Activated CD4-positive, alpha-beta T cell treated with anti-CD3 and anti-CD28 coated beads for 1 hour (primary cell): ENCODE results near the gene NSUN2.

Experiments used
- DNase-seq: peaks from one replicate; pipeline ENCODE4 v3.0.0-alpha.2; 2020

NSUN2 gene

DNA sequence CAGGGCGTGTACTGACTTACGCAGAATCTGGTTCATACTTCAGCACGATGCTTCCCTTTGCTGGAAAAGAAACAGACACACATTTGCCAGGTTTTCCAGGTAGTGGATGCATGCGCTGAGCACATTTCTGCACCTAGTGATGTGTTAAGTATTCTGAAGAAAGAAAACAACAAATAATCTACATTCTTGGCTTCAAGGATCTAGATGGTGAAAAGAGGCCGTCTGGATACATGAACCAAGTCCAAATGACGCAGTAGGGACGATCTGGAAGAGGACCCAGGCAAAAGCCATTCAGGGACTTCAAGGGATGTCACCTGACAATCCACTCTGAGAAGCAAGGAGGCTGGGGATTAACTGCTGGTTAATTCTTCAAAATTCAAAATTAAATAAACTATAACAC, 30.4 kb downstream of the NSUN2 start:
- no peak for DNase-seq

DNA sequence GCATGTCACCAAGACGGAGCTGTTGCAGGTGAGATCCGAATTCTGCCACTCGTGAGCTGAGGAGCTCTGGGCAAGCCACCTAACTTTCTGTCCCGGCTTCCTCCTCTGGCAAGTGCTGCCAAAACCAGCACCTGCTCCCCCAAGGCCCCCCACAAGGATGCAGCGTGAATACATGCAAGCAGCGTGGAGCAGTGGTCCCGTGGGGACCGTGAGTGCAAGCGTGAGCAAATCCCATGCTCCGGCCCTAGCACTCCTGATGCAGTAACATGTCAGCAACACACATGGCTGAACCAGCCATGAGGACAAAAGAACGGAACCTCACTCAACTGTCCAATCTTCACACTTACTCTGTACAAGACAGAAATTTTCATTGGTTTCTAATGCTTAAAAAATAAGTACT, 31.0 kb downstream of the NSUN2 start:
- DNase-seq: no peak

DNA sequence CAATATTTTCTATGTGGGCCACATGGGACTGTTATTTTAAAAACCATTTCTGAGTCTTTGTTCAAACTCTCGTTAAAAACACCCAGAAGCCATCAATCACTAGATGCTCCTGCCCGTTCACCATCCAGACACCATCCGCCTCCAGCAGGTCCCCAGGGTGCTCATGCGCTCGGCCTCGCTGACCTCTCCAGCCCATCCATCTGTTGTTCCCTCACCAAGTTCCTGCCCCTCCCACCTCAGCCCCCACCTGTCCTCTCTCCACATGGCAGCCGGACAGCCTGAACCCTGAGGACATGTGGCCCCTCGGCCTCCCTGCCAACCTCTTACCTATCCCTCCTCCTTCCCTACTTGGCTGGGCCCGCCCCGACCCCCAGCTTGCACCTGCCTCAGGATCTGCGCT, 31.6 kb downstream of the NSUN2 start:
- no peak for DNase-seq

DNA sequence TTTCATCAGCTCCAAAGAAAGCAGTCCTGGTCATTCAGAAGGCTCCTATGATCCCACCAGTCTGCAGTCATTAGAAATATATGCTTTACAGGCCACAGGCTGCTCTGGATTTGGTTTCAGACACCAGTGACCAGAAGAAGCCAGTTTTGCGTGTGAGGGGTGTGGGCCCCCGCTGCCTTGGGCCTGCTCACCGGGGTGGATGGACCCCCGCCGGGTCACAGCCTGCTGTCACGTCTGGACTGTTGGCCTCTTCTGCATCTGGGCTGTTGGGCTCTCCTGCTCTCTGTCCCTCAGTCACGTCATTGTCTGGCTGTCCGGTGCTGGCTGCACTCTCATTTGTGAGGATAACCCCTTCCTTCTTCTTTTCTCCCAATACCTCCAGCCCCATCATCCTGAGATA, 33.1 kb downstream of the NSUN2 start:
- DNase-seq: no peak

DNA sequence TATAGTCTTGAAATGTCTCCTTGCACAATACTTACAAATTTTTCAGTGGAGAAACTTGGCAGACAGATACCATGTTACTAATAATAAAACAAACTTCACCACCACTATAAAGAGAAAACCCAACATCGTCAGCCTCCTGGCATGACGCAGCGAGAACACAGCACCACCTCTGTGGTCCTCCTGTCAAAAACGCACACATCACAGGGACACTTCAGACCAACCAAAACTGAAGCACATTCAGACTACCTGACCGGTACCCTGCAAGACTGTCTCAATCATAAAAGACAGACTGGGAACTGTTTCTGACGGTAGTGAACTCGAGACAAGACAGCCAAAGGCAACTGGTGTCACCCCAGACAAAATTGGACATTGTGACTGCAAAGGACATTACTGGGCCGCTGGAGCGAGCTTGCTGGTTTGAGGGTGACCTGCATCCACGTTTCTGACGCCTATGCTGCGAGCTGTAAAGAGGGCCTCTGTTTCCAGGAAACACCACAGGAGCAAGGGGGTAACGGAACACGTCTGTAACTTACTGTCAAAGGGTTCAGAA, 34.4 kb downstream of the NSUN2 start:
- no peak for DNase-seq

DNA sequence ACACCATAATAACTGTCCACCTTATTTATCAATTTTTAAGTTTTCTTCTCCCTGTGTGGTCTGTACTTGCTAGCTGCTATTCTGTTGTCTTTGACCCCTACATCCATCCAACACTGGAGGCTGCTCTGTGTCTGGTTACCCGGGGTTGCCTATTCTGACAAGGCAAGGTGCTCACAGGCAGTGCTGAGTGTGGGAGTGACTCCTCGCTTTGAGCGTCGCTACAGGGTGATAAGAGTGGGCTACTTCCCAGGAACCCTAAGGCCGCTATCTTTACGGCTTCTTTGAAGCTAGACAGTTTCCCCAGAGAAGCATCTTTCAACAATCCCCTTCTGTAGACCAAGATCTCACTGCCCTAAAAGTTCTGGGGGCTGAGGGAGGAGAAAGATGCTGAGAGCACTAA, 35.3 kb downstream of the NSUN2 start:
- no peak for DNase-seq

DNA sequence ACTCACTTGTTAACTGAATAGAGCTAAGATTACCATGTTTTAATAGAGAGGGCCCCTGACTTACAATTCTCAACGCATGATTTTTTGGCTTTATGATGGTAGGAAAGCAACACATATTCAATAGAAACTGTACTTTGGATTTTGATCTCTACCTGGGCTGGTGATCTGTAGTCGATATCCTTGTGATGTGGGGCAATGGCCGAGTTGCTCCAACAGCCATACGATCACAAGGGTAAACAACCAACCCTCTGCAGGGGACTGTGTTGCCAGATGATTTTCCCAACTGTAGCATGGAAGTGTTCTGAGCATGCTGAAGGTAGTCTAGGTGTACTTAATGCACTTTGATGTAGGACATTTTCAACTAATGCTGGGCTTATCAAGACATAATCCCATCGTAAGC, 36.5 kb downstream of the NSUN2 start:
- DNase-seq: no peak

DNA sequence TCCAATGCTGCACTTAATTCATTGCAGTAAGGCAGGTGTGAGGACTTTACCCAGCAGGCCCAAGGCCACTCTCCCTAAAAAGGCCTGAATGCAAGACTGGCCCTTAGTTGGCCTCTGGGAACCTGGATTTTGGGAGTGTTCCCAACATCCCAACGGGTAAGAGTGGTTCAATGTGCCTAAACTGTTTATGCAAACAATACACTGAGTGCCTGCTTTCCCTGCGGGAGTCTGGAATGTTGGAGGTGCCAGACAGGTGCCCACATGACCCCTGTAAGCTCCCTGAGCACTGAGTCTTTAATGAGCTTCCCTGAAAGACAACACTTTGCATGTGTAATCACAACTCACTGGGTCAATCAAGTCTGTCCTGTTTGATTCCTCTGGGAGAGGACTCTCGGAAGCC, 37.4 kb downstream of the NSUN2 start:
- no peak for DNase-seq

DNA sequence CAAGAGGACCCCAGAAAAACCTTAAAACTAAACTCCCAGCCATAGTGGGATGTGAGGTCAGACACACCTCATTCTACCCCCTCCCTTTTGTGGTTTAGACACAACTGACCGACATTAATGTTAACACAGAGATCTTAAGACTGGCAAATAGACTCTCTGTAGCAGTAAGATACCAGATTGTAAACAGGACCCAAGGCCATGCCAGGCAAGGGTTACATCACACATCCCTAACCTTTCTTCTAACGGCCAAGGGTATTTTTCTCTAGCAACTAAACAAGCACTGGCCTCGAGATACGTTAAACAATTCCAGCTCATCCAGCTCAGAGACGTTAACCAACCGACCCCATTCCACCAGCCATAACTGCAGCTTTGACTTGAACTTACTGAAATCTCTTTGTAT, 38.8 kb downstream of the NSUN2 start:
- no peak for DNase-seq

DNA sequence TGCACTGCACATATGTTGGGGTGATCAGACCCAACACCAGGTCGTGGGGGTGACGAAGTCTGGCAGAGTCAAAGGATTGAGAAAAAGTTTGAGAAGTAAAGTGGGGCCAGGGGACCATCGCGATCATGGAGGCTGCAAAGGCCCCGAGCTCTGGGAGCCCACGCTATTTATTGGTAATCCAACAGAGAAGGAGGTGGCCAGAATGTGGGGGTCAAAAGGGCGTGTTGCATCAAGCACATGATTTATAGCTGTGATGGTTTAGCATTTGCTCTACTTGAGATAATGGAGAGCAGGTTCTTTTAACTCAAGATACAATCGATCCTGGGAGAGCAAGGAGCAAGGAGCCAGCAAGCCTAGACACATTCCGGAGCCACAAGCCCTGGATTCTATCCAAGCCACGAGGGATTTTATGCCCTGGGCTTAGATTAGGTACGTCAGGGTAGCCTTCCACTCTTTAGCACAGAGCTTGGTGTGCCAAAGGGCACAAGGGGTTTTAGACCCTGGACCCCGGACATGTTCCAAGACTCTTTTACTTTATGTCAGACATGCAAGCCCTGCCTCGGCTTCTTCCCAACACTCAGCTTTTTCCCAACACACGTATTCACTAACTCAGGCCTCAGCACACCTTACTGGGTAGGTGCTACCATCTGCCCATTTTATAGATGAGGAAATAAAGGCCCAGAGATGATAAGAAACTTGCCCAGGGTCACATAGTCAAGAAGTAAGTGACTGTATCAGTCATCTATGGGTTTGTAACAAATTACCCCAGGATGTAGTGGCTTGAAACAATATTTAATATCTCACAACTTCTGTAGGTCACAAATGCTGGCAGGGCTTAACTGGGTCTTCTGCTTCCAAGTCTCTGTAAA, 39.5 kb downstream of the NSUN2 start:
- no peak for DNase-seq

DNA sequence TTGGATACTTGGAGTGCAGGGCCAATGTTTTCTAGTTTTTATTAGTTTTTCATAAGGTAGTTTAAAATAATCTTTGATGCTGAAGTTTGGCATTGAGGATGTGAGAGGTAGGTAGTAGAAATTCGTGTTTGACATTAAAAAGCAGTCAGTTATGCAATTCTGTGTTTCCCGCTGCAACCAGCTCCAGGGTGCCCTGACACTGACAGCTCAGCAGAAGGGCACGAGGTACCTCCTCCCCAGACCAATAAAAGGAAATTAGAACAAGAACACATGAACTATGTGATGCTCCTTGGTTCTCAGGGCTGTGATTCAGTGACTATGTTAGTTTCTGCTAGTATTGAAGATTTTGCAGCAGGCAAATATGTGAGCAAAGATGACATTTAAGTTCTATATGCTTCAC, 40.2 kb downstream of the NSUN2 start:
- DNase-seq: no peak

DNA sequence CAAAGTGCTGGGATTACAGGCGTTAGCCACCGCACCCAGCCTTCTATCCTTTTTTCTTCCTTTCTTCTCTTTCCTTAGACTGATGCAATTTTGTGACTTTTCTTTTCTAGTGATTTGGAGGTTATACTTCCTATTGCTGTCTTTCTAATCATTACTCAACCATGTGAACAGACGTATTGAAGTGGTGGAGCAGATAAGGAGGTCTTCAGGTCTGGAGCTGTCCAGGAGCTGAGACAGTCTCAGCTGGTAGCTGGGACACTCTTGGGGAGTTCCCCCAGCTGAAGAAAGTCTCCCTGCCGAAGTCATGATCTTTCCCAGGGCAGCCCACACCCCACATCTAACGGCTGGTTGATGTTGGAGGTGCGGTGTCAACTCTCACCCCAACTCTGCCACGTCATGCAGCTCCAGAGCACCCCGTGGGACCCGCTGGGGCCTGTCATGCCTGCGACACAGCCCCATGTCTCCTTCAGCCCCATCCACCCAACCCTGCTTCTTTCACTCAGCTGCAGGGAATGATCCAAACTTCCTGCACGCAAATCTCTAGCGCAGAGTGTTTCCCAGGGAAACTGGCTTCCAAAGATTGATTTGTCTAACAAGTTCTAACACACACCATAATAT, 41.1 kb downstream of the NSUN2 start:
- DNase-seq: no peak

DNA sequence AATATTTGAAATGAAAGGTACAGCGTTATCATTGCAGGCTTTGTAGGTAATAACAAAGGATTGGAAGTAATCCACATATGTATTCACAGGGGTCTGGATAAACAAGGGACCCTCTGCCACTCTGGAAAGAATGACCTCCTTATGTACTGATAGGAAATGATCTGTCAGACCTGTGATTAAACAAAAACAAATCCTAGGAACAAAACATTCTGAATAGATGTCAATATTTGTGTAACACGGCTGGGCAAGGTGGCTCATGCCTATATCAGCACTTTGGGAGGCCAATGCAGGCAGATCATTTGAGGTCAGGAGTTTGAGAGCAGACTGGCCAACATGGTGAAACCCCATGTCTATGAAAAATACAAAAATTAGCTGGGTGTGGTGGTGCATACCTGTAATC, 42.3 kb downstream of the NSUN2 start:
- no peak for DNase-seq

DNA sequence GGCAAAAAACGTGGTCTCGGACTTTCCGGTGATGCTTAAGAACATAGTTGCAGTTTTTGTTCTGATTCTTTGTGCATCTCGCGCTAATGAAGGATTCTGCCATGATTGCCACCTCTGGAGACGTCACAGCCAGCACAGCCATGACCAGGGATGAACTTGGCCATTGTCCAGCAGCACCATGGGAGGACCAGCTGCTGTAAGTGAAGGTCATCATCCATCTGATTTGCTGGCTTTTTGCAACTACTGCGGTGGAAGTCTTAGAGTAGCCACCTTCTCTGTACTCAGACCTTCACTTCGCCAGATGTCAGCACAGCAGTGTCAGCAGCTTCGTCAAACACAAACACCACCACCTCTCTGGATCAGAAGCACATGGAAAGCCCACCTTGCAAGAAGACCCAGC, 45.7 kb downstream of the NSUN2 start:
- DNase-seq: no peak

DNA sequence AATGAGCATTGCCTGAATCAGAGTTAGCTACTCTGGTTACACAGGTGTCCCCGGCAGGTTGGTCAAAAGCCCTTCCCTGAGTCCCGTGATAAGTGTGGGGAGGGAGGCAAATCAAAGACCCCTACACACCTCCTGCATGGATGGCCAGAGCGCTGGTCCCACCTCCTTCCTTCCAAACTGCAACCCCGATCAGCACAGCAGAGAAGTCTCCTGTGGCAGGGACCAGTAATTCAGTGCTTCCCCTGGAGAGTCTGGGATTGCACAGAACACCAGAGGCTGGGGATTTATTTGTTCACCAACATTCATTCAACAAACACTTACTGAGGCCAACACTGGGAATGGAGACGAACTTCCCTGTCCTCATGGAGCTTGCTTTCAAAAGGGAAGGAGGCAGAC, 46.2 kb downstream of the NSUN2 start:
- no peak for DNase-seq

DNA sequence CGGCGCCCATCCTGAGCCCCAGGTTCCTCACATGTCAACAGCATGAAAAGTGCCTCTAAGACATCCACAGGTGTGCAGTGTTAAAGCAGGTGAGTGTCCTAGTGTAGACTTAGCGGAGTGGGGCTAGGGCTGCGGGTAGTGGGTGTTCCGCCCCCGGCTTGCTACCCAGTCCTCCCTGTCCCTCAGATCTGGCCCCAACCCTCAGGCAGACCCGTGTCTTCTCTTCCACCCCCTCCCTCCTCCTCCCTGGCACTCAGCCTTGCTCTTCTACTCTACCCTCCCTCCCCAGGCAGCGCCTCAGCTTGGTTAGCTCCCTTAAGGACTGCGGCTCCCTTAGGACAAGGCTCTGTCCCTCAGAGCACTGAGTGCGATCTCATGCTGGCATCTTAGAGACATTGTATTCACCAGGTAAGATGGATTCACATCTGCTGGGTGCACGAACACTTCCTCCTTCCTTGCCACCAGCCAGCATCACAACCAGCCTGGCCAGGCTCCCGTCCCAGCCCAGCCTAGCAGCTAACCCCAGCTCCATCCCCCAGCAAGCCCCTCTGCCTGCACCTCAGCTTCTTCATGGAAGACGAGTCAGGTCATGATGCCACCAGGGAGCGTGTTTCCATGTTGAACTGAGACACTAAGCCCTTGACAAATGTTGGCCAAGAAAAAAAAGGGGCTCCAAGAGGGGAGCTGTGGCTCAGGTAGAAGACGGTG, 46.8 kb downstream of the NSUN2 start:
- no peak for DNase-seq

DNA sequence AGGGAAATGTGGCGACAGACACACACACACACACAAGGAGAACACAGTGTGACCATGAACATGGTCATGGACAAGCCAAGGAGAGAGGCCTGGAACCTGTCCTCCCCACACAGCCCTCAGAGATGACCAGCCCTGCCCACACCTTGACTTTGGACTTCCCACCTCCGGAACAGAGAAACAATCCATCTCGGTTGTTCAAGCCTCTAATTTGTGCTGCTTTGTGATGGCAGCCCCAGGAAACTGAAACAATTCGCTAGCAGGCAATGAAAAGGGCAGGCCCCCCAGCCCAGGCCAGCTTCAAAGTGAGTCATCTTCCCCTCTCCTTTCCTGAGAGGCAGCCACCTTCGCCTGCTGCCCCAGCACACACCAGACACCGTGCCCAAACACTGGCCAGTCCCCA, 47.7 kb downstream of the NSUN2 start:
- no peak for DNase-seq

DNA sequence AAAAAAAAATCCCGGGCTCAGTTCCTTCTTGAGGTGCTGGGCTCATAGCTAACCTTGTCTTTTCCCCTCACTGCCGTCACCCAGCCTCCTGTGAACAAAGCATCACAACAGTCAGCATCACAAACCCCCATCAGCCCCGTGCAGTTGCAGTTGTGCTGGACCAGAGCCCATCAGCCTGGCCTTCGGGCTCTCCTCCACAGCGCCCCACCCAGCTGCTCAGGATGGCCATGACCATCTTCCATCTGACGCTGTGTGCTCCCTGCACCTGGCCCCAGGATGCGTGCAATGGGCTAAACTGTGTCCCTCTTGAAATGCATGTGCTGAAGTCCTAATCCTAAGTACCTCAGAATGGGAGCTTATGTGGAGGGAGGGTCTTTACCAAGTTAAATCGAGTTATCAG, 48.1 kb downstream of the NSUN2 start:
- DNase-seq: no peak

DNA sequence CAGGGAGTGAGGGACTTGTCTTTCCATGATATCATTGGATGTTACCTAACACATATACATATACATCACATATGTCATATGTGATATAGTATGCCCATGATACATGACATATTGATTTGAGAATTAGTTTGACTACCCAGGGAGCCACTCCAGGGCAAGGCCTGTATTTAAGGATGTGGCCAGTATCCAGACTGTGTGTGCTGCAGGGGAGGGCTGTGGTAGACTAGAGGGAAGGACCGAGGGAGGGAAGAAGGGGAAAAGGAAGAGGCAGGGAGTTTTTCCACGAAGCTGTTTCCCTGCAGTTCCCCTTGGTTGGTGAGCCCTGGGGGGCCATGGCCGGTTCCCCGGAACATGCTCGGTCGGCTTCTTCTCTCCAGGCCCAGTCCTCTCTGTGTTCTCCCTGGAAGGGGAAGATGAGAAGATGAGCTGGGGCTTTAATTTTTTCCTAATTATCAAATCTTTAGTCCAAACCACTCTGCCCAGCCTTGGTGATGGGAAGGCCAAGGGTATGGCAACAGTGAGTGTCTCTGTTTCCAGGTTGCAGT, 48.7 kb downstream of the NSUN2 start:
- DNase-seq: no peak

DNA sequence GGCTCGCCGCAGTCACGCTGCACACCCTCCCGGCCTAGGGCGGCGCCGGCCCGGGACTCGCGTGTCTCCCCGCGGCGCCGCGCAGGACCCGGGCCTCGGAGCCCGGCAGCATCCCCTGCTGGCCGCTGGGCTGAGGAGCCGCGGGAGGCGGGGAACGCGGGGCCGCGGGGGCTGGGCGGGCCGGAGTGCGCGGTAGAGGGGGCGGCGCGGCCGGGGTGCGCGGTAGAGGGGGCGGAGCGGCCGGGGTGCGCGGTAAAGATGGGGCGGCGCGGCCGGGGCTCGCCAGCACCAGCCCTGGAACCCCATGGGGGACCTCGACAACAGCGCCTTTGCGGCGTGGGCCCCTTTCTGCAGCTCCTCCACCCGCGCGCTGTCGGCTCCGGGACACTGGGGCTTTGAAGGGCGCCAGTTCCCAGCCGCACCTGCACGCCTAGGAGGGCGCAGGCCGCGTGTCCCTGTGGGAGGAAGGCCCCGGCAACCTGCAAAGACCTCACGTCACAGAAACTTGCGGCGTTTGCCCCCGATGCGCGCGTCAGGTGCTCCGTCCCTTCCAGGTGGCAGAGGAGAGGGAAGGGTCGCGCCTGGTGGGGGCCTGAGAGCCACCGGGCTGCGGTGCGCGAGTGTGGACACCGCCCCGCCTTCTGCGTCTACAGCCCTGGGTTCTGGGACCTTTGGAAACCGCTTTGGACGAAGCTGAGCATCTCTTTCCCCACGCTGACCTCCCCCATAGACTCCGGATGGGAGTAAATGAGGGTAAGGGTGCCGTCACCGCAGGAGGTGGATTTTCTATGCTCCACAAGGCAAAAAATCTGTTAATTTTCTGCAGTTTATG, 49.6 kb downstream of the NSUN2 start:
- DNase-seq: no peak

DNA sequence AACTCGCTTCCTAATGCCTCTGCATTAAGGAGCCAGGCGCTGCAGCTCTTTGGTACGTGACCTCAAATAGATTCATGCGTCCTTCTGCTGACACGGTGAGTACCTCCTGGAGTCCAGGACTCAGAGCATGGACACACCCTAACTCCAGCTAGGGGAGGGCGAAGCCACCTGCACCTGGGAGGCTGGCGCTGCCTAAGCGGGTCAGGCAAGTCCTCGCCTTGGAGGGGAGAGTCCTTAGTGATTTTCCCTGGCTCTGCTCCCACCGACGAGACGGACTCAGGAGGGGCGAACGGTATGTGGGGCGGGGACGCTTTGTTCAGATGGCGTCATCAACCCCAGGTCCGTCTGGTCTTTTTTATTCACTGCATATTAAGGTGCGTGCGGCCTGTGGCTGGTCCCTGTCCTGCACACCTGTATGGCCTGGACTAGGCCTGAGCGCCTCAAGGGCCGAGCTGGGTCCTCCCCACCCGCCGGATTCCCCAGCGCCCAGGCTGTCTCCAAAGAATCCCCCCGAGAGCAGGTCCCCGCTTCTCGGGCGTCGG, 50.3 kb downstream of the NSUN2 start:
- DNase-seq: no peak
